Measurements from ENCODE around the gene NEK1.

GRCh38 chr4:169565606-169566005 is 46.8 kb downstream of the NEK1 start:
- no peak for TF ChIP-seq EZH2phosphoT487 (IDR thresholded peaks at IDR 0.05; ENCODE audit: borderline replicate concordance, low read depth, low read length)
- no peak for TF ChIP-seq CTCF (conservative IDR thresholded peaks at IDR 0.05; ENCODE audit: low read length)
